ENCODE measurements around the gene SLC4A2.

The SLC4A2 gene

DNA sequence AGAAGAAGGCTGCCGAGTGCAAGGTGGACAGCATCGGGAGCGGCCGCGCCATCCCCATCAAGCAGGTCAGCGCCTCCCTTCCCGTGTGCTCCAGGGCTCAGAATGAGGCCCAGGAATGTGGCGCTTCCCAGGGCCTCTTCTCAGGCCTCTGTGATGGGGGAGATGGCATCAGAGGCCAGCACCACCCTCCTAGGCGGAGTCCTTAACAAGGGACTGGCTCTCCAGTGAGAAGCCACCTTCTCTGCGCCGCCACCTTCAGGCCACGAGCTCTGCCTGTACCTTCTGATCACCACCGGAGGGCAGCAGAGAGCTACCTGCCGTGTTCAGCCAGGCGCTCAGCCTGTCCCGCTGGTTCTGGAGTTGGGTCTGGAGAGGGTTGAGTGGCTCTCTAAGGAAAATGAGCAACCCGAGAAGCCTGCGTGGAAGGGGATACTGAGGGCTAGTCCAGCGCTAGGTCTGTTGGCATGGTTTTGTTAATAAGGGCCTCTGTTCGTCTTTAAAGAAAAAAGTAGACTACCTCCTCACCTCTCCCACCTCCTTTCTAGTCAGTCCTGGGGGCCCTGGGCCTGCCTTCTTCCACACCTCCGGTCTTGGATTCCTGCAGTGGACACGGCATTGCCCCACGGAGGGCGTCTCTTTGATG lies 64.6 kb downstream of the SLC4A2 start (continued):
- TF ChIP-seq, protein P1, sequence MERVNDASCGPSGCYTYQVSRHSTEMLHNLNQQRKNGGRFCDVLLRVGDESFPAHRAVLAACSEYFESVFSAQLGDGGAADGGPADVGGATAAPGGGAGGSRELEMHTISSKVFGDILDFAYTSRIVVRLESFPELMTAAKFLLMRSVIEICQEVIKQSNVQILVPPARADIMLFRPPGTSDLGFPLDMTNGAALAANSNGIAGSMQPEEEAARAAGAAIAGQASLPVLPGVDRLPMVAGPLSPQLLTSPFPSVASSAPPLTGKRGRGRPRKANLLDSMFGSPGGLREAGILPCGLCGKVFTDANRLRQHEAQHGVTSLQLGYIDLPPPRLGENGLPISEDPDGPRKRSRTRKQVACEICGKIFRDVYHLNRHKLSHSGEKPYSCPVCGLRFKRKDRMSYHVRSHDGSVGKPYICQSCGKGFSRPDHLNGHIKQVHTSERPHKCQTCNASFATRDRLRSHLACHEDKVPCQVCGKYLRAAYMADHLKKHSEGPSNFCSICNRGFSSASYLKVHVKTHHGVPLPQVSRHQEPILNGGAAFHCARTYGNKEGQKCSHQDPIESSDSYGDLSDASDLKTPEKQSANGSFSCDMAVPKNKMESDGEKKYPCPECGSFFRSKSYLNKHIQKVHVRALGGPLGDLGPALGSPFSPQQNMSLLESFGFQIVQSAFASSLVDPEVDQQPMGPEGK (CRISPR knock-in tag; IDR thresholded peaks at IDR 0.05; ENCODE audit: borderline replicate concordance), result no peak

DNA sequence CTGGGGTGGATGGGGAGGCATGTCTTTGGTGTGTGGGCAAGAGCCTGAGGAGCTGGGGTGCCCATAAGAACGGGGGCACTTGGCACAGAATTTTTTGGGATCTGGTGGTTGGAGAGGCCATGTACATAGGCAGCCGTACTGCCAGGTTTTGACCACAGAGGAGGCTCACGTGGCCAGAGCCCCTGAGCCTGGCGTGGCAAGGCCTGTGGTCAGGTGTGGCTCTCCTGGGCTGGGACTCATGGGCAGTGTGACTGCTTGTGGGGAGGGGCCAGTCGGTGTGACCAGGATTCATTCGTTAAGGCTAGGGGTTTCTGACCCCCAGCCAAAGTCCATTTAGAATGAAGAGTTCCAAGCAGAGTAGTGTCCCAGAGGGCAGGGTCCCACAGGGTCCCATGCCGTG lies 65.1 kb downstream of the SLC4A2 start:
- TF ChIP-seq, protein P2, sequence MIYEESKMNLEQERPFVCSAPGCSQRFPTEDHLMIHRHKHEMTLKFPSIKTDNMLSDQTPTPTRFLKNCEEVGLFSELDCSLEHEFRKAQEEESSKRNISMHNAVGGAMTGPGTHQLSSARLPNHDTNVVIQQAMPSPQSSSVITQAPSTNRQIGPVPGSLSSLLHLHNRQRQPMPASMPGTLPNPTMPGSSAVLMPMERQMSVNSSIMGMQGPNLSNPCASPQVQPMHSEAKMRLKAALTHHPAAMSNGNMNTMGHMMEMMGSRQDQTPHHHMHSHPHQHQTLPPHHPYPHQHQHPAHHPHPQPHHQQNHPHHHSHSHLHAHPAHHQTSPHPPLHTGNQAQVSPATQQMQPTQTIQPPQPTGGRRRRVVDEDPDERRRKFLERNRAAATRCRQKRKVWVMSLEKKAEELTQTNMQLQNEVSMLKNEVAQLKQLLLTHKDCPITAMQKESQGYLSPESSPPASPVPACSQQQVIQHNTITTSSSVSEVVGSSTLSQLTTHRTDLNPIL (CRISPR knock-in tag; IDR thresholded peaks at IDR 0.05; ENCODE audit: low read depth), result no peak
- TF ChIP-seq, protein P3, sequence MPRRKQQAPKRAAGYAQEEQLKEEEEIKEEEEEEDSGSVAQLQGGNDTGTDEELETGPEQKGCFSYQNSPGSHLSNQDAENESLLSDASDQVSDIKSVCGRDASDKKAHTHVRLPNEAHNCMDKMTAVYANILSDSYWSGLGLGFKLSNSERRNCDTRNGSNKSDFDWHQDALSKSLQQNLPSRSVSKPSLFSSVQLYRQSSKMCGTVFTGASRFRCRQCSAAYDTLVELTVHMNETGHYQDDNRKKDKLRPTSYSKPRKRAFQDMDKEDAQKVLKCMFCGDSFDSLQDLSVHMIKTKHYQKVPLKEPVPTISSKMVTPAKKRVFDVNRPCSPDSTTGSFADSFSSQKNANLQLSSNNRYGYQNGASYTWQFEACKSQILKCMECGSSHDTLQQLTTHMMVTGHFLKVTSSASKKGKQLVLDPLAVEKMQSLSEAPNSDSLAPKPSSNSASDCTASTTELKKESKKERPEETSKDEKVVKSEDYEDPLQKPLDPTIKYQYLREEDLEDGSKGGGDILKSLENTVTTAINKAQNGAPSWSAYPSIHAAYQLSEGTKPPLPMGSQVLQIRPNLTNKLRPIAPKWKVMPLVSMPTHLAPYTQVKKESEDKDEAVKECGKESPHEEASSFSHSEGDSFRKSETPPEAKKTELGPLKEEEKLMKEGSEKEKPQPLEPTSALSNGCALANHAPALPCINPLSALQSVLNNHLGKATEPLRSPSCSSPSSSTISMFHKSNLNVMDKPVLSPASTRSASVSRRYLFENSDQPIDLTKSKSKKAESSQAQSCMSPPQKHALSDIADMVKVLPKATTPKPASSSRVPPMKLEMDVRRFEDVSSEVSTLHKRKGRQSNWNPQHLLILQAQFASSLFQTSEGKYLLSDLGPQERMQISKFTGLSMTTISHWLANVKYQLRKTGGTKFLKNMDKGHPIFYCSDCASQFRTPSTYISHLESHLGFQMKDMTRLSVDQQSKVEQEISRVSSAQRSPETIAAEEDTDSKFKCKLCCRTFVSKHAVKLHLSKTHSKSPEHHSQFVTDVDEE (CRISPR knock-in tag; IDR thresholded peaks at IDR 0.05), result no peak
- TF ChIP-seq, protein P1 (CRISPR knock-in tag; IDR thresholded peaks at IDR 0.05; ENCODE audit: borderline replicate concordance), result no peak
- no peak for TF ChIP-seq ZFP30 (CRISPR knock-in tag; IDR thresholded peaks at IDR 0.05)
- TF ChIP-seq ZC3H10 (CRISPR knock-in tag; IDR thresholded peaks at IDR 0.05), result no peak
- TF ChIP-seq GLIS3 (CRISPR knock-in tag; IDR thresholded peaks at IDR 0.05), result no peak
- TF ChIP-seq ZNF70 (CRISPR knock-in tag; IDR thresholded peaks at IDR 0.05), result no peak
- no peak for TF ChIP-seq SNAI2 (CRISPR knock-in tag; IDR thresholded peaks at IDR 0.05)
- no peak for TF ChIP-seq ZNF565 (CRISPR knock-in tag; conservative IDR thresholded peaks at IDR 0.05; ENCODE audit: low read depth)
- TF ChIP-seq, protein P4, sequence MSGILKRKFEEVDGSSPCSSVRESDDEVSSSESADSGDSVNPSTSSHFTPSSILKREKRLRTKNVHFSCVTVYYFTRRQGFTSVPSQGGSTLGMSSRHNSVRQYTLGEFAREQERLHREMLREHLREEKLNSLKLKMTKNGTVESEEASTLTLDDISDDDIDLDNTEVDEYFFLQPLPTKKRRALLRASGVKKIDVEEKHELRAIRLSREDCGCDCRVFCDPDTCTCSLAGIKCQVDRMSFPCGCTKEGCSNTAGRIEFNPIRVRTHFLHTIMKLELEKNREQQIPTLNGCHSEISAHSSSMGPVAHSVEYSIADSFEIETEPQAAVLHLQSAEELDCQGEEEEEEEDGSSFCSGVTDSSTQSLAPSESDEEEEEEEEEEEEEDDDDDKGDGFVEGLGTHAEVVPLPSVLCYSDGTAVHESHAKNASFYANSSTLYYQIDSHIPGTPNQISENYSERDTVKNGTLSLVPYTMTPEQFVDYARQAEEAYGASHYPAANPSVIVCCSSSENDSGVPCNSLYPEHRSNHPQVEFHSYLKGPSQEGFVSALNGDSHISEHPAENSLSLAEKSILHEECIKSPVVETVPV (CRISPR knock-in tag; IDR thresholded peaks at IDR 0.05), result no peak
- no peak for TF ChIP-seq OSR1 (CRISPR knock-in tag; IDR thresholded peaks at IDR 0.05)
- TF ChIP-seq CSDC2 (CRISPR knock-in tag; IDR thresholded peaks at IDR 0.05), result no peak
- no peak for ATAC-seq

DNA sequence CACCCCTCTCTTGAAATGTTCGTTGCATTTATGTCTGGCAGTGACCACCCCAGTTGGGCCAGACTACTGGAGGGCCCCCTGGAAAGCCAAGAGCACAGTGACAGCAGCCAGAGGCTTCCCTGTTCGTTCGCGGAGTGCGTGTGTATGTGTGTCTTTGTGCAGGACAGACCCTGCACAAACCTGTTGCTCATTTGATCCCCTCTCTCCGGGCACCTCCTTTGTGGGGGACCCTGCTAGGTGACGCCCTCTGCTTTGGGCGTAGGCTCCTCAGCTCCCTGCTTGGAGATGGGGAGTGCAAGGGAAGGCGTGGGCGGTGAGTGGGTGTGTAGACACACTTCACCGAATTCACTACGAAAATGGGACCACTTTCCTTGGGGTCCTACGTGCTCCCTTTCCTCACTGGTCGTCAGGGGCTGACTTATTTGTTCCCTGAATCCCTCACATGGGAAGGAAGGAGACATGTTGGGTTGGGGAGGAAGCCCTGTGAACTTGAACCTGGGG lies 65.6 kb downstream of the SLC4A2 start:
- TF ChIP-seq CSDC2 (CRISPR knock-in tag; IDR thresholded peaks at IDR 0.05) (no peak), ESRRG (CRISPR knock-in tag; IDR thresholded peaks at IDR 0.05) (no peak), RARB (CRISPR knock-in tag; IDR thresholded peaks at IDR 0.05) (no peak), ZNF8 (CRISPR knock-in tag; IDR thresholded peaks at IDR 0.05) (no peak), ARNTL (CRISPR knock-in tag; IDR thresholded peaks at IDR 0.05; ENCODE audit: borderline replicate concordance, low read depth) (no peak), ZFP3 (CRISPR knock-in tag; IDR thresholded peaks at IDR 0.05) (no peak)
- no peak for ATAC-seq

DNA sequence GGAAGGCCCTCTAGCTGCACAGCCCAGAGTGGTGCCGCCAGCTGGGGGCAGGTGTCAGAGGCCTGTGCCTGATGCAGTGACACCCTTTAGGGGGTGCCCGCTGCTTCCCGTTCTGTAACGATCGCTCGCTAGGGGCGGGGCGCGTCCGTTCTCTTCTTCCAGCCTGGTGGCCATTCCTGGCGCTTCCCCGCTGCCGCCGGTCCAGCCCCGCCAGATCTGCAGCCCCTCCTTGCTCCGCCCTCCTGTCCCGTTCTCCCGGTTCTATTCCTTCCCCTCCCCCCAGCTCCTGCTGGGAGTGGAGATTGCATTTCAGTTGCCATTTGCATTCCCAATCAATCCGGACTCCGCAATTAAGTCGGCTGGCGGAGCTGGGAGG lies 66.1 kb downstream of the SLC4A2 start:
- TF ChIP-seq, protein P4 (CRISPR knock-in tag; IDR thresholded peaks at IDR 0.05), result no peak
- TF ChIP-seq TCF4 (CRISPR knock-in tag; IDR thresholded peaks at IDR 0.05; ENCODE audit: borderline replicate concordance) (no peak), ZFP3 (CRISPR knock-in tag; IDR thresholded peaks at IDR 0.05) (no peak), ZC3H10 (CRISPR knock-in tag; IDR thresholded peaks at IDR 0.05) (no peak), ZFP30 (CRISPR knock-in tag; IDR thresholded peaks at IDR 0.05) (no peak), ZNF8 (CRISPR knock-in tag; IDR thresholded peaks at IDR 0.05) (no peak), OSR1 (CRISPR knock-in tag; IDR thresholded peaks at IDR 0.05) (no peak), GLIS3 (CRISPR knock-in tag; IDR thresholded peaks at IDR 0.05) (no peak), ARNTL (CRISPR knock-in tag; IDR thresholded peaks at IDR 0.05; ENCODE audit: borderline replicate concordance, low read depth) (no peak)
- TF ChIP-seq, protein P5, sequence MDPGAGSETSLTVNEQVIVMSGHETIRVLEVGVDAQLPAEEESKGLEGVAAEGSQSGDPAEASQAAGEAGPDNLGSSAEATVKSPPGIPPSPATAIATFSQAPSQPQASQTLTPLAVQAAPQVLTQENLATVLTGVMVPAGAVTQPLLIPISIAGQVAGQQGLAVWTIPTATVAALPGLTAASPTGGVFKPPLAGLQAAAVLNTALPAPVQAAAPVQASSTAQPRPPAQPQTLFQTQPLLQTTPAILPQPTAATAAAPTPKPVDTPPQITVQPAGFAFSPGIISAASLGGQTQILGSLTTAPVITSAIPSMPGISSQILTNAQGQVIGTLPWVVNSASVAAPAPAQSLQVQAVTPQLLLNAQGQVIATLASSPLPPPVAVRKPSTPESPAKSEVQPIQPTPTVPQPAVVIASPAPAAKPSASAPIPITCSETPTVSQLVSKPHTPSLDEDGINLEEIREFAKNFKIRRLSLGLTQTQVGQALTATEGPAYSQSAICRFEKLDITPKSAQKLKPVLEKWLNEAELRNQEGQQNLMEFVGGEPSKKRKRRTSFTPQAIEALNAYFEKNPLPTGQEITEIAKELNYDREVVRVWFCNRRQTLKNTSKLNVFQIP (CRISPR knock-in tag; IDR thresholded peaks at IDR 0.05; ENCODE audit: borderline replicate concordance, low read depth), result no peak
- TF ChIP-seq, protein P1 (CRISPR knock-in tag; IDR thresholded peaks at IDR 0.05; ENCODE audit: borderline replicate concordance), result no peak
- no peak for ATAC-seq
